AG09309 (cell line): ENCODE data around the gene EGFR.

ENCODE experiments used
- DNase-seq: peaks from one replicate; pipeline ENCODE4 v3.0.0-alpha.2; 2010; ENCODE audit warnings: low read depth
- H3K4me3 ChIP-seq: 2 replicates; pipeline ENCODE4 v1.5.1; 2011; ENCODE audit warnings: mild to moderate bottlenecking, low read depth, low read length, moderate library complexity; ENCODE audit not compliant: control insufficient read depth
- TF ChIP-seq, protein P1 (sequence below): IDR thresholded peaks from 2 replicates; pipeline ENCODE4 v1.5.1; 2011; ENCODE audit warnings: mild to moderate bottlenecking, low read depth, low read length, inconsistent platforms; ENCODE audit not compliant: insufficient read depth, control insufficient read depth; ENCODE audit errors: missing control alignments

Gene EGFR

DNA sequence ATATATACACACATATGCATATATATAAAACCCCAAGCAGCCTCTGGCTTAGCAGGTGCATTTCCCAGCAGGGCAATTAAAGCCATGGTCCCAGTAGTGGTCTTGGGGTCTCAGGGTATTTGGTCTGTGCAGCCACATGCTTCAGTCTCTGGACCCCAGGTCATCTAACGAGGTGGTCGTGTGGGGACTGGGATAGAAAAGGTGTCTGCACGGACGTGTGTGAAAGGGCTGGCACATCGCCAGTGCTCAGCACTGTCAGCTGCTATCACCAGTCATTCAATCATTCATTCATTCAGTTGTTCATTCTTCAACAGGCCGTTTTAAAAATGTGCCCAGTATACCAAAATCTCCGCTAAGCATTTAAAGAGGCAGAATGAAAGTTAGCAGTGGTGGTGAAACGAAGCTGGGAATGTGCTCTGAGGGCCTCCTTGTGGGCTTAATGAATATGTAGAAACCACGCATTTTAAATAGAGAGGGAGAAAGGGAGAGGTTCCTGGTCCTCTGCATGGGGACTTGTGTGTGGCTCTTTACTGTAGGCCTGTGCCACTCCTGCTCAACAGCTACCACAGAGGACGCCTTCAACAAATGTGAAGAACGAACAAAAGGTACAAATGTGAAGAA, 170.4 kb downstream of the EGFR start:
- TF ChIP-seq, protein P1, sequence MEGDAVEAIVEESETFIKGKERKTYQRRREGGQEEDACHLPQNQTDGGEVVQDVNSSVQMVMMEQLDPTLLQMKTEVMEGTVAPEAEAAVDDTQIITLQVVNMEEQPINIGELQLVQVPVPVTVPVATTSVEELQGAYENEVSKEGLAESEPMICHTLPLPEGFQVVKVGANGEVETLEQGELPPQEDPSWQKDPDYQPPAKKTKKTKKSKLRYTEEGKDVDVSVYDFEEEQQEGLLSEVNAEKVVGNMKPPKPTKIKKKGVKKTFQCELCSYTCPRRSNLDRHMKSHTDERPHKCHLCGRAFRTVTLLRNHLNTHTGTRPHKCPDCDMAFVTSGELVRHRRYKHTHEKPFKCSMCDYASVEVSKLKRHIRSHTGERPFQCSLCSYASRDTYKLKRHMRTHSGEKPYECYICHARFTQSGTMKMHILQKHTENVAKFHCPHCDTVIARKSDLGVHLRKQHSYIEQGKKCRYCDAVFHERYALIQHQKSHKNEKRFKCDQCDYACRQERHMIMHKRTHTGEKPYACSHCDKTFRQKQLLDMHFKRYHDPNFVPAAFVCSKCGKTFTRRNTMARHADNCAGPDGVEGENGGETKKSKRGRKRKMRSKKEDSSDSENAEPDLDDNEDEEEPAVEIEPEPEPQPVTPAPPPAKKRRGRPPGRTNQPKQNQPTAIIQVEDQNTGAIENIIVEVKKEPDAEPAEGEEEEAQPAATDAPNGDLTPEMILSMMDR: no peak
- no peak overlapping the region for H3K4me3 ChIP-seq
- DNase-seq: no peak

DNA sequence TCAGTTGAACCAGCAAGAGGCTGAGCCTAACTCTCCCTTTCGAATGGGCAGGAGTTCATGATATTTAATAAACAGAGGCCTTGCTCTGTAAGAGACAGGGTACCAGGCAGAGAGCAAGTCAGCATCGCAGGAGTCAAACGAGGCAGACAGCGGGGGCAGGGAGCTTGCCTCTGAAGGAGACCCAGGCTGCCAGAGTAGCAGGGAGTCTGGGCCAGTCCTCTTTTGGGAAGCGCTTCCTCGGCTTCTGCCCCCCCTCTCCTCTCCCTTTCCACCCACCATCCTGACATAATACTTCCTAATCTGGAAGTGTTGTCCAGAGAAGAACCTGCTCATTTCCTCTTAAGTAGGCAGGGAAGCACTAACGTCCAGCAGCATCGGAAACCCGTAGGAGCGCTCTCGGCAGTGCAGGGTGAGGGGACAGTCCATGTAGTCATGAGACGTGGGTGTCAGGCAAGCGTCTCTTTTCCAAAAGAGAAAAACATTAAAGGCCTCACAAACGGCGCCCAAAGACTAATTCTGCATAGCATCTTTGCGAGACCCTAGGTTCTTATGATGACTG, 171.1 kb downstream of the EGFR start:
- H3K4me3 ChIP-seq: no peak overlapping the region
- no peak for DNase-seq
- TF ChIP-seq, protein P1: no peak

DNA sequence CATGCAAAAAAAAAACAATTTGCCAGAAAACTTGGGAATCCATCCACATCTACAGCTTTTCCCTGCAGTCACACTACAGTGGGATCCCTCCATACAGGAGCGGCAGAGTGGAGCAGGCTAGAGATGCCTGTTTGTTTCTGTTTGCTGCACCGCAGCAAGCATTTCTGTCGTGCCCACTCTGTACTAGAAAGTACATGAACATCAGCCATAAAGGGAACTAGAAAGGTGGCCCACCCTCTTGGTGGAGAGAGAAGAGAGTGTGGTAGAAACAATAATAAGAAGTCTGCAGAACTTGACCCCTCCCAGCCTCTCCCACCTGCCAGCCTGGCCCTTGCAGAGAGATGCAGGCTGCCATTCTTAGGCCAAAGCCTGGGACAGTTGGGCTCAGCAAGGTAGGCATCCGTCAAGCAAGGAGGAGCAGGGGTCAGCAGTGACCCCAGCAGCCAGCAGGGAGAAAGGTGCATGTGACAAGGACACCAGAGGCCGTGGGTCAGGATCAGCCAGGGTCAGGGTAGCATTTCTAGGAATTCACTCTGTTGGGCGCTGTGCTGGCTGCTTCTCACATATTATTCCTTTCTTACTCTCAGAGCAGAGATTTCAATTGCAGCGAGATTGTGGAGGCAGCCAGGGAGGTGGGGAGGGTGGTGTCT, 171.8 kb downstream of the EGFR start:
- H3K4me3 ChIP-seq: no peak overlapping the region
- DNase-seq: no peak
- TF ChIP-seq, protein P1: no peak

DNA sequence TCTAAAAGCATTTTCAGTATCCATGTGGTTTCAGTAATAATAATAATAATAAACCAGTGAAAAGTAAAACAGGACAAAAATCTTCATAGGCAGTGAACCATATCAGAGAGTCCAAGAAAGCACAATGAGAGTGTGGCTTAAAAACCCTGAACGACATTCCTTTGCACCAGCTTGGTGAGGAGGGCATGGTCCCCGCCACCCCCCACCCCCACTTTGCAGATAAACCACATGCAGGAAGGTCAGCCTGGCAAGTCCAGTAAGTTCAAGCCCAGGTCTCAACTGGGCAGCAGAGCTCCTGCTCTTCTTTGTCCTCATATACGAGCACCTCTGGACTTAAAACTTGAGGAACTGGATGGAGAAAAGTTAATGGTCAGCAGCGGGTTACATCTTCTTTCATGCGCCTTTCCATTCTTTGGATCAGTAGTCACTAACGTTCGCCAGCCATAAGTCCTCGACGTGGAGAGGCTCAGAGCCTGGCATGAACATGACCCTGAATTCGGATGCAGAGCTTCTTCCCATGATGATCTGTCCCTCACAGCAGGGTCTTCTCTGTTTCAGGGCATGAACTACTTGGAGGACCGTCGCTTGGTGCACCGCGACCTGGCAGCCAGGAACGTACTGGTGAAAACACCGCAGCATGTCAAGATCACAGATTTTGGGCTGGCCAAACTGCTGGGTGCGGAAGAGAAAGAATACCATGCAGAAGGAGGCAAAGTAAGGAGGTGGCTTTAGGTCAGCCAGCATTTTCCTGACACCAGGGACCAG, 172.5 kb downstream of the EGFR start:
- no peak for DNase-seq
- H3K4me3 ChIP-seq: no peak overlapping the region
- TF ChIP-seq, protein P1: no peak

DNA sequence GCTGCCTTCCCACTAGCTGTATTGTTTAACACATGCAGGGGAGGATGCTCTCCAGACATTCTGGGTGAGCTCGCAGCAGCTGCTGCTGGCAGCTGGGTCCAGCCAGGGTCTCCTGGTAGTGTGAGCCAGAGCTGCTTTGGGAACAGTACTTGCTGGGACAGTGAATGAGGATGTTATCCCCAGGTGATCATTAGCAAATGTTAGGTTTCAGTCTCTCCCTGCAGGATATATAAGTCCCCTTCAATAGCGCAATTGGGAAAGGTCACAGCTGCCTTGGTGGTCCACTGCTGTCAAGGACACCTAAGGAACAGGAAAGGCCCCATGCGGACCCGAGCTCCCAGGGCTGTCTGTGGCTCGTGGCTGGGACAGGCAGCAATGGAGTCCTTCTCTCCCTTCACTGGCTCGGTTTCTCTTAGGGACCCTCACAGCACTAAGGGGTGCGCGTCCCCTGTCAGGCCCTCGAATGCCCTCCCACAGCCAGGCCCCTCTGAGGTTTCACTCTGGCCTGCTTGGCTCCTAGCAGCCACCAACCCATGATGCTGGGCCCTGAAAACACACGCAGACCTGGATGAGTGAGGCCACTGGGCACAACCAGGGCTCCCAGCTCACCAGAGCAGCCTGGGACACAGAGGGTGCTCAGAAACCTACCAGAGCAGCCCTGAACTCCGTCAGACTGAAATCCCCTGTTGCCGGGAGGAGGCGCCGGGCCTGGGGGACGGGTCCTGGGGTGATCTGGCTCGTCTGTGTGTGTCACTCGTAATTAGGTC, 173.3 kb downstream of the EGFR start:
- TF ChIP-seq, protein P1: peak; percentile 28
- no peak overlapping the region for H3K4me3 ChIP-seq
- no peak for DNase-seq

DNA sequence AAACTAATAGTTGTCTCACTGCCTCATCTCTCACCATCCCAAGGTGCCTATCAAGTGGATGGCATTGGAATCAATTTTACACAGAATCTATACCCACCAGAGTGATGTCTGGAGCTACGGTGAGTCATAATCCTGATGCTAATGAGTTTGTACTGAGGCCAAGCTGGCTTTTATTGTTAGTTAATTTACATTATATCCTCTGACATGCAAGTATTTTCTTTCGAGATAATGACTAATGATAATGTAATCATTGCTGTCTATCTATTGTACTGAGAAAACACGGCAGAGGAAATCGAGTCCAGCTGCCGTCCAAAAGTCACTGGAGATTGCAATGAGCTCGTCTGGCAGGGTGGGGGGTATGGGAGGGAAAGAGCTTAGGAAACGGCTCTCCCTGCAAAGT, 173.9 kb downstream of the EGFR start:
- TF ChIP-seq, protein P1: no peak
- H3K4me3 ChIP-seq: no peak overlapping the region
- DNase-seq: peak; percentile 66
